ENCODE results near the gene GRK3. TPM values are rescaled to one million over a fixed set of nuclear protein-coding genes. Genes with fewer than 3 reads are reported as not detected.
A peak's percentile ranks its signal among the peaks of the same experiment; 100 is the strongest.

Gene GRK3
- total and polyA plus RNA-seq, 2 of the 4 experiments (the other 2 are of a cell fraction) = 0.58 to 1.6 TPM

DNA sequence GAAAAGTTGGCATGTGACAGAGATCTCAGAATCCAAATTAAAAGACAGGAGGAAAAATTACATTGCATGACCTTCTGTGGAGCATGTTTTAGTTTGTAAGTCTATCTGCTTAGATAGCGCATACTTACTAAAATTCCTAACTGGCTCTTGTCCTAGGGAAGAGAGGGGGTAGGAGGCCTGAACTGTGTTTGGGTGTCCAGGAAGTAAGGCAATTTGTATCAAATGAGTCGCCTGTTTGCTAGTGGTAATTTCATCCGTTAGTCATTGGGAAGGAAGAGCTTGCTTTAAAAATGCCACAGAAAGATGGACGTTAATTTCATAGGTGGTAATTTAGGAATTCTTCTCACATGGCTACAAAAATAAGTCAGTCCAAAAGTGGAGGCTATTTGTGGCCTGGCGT is 18.5 kb downstream of the GRK3 start:
- dilution Hi-C loops (cut with HindIII; ENCODE audit: low sequenced_read_pairs, unreplicated experiment) = no loop called here
- H3K27ac ChIP-seq (ENCODE audit: insufficient read depth, low read length) = no peak overlapping the region
- peak; percentile 73 for ATAC-seq (ENCODE audit: low read depth)
- no peak overlapping the region for H2BK20ac ChIP-seq (ENCODE audit: low read depth, low read length)
- H2AK9ac ChIP-seq (replicated peaks; ENCODE audit: low read depth, low read length, poor library complexity) = no peak overlapping the region
- H3K14ac ChIP-seq (replicated peaks; ENCODE audit: low read depth, low read length) = no peak overlapping the region
- no peak overlapping the region for H3K56ac ChIP-seq (ENCODE audit: extremely low read depth, insufficient read depth, low read length)
- no peak overlapping the region for H3K9ac ChIP-seq (ENCODE audit: low read depth, low read length)
- peak overlapping the region; percentile 76; the same call in 1 of the 2 replicates for H3K23ac ChIP-seq (ENCODE audit: low read depth, low read length)
- no peaks in the 10 kb centered on the region for H3K79me1 ChIP-seq (ENCODE audit: low read depth in 1 of 2, low read length in 2 of 2)
- H2BK15ac ChIP-seq (ENCODE audit: low read depth, low read length) = no peak overlapping the region
- ChIA-PET POLR2A (ENCODE audit: unreplicated experiment) (no interaction called here), CTCF (interaction anchor here (0.7 kb wide), 1 partner anchor 1166 kb away, joined by 3 read pairs; no protein-coding TSS in a partner anchor)
- H3K9me3 ChIP-seq (ENCODE audit: control insufficient read depth, insufficient read depth, low read length) = 0 out of 2 replicates have a peak, but pooled peaks cover 2% of the 10 kb centered on the region
- no TSS peak for BruUV-seq (replicated peaks)
- in situ Hi-C loops (cut with MboI; ENCODE audit: low sequenced_read_pairs) = no loop called here
- peak overlapping the region; percentile 18; the same call in 1 of the 2 replicates for H2BK120ac ChIP-seq (ENCODE audit: low read depth, low read length)
- intact Hi-C loops (cut with micrococcal nuclease) = no loop called here
- peak overlapping the region; percentile 40; the same call in 1 of the 2 replicates for H3K4me2 ChIP-seq (ENCODE audit: low read depth, low read length)
- no peak overlapping the region for H4K5ac ChIP-seq (ENCODE audit: low read depth, low read length)
- WGBS, 2 experiments (ENCODE audit: extremely low coverage in 2 of 2, insufficient read length in 1 of 2) = no CpG with 5 or more reads among the region's 5 CpGs
- H4K8ac ChIP-seq (ENCODE audit: low read depth in 2 of 2, low read length in 2 of 2) = 0 out of 4 replicates have a peak overlapping the region, but pooled peaks of 1 of the 2 experiments have one; percentile 77
- no peaks in the 10 kb centered on the region for H4K20me1 ChIP-seq (ENCODE audit: insufficient read depth, low read length)
- H2AFZ ChIP-seq (replicated peaks; ENCODE audit: low read length, poor library complexity) = no peak overlapping the region
- H3K4me3 ChIP-seq (ENCODE audit: insufficient read depth, low read depth, low read length) = no peak overlapping the region
- no peak overlapping the region for H2AK5ac ChIP-seq (ENCODE audit: low read depth, low read length)
- H3K27me3 ChIP-seq (ENCODE audit: control insufficient read depth, insufficient read depth, low read length) = no peaks in the 10 kb centered on the region
- peaks cover 2% of the 10 kb centered on the region; the same call in 1 of the 2 replicates for H3K9me1 ChIP-seq (ENCODE audit: insufficient read depth, low read length)
- H2BK5ac ChIP-seq (ENCODE audit: low read depth, low read length, poor library complexity, severe bottlenecking) = no peak overlapping the region
- TF ChIP-seq, protein P1, sequence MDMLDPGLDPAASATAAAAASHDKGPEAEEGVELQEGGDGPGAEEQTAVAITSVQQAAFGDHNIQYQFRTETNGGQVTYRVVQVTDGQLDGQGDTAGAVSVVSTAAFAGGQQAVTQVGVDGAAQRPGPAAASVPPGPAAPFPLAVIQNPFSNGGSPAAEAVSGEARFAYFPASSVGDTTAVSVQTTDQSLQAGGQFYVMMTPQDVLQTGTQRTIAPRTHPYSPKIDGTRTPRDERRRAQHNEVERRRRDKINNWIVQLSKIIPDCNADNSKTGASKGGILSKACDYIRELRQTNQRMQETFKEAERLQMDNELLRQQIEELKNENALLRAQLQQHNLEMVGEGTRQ (IDR thresholded peaks at IDR 0.05; ENCODE audit: low read depth, low read length) = no peak
- TF ChIP-seq NFE2L2 (IDR thresholded peaks at IDR 0.05; ENCODE audit: low read depth, low read length) (no peak), POLR2A (IDR thresholded peaks at IDR 0.05; ENCODE audit: low read depth, low read length) (no peak), RAD21 (IDR thresholded peaks at IDR 0.05; ENCODE audit: low read length) (no peak), RFX5 (IDR thresholded peaks at IDR 0.05; ENCODE audit: low read depth, low read length) (no peak), MXI1 (IDR thresholded peaks at IDR 0.05; ENCODE audit: borderline replicate concordance, low read depth, low read length) (no peak), CHD1 (IDR thresholded peaks at IDR 0.05; ENCODE audit: low read depth, low read length) (no peak), SMC3 (IDR thresholded peaks at IDR 0.05; ENCODE audit: low read depth, low read length) (no peak), CEBPB (IDR thresholded peaks at IDR 0.05; ENCODE audit: low read depth, low read length) (no peak), MAFK (IDR thresholded peaks at IDR 0.05; ENCODE audit: low read depth, low read length) (no peak), RCOR1 (IDR thresholded peaks at IDR 0.05; ENCODE audit: insufficient replicate concordance, low read length) (no peak), MAZ (IDR thresholded peaks at IDR 0.05; ENCODE audit: borderline replicate concordance, low read depth, low read length) (no peak), FOS (IDR thresholded peaks at IDR 0.05; ENCODE audit: low read depth, low read length) (no peak), BHLHE40 (IDR thresholded peaks at IDR 0.05; ENCODE audit: low read depth, low read length) (no peak)
- TF ChIP-seq, protein P2, sequence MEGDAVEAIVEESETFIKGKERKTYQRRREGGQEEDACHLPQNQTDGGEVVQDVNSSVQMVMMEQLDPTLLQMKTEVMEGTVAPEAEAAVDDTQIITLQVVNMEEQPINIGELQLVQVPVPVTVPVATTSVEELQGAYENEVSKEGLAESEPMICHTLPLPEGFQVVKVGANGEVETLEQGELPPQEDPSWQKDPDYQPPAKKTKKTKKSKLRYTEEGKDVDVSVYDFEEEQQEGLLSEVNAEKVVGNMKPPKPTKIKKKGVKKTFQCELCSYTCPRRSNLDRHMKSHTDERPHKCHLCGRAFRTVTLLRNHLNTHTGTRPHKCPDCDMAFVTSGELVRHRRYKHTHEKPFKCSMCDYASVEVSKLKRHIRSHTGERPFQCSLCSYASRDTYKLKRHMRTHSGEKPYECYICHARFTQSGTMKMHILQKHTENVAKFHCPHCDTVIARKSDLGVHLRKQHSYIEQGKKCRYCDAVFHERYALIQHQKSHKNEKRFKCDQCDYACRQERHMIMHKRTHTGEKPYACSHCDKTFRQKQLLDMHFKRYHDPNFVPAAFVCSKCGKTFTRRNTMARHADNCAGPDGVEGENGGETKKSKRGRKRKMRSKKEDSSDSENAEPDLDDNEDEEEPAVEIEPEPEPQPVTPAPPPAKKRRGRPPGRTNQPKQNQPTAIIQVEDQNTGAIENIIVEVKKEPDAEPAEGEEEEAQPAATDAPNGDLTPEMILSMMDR (conservative IDR thresholded peaks at IDR 0.05; ENCODE audit: low read depth, low read length) = no peak
- TF ChIP-seq, protein P3, sequence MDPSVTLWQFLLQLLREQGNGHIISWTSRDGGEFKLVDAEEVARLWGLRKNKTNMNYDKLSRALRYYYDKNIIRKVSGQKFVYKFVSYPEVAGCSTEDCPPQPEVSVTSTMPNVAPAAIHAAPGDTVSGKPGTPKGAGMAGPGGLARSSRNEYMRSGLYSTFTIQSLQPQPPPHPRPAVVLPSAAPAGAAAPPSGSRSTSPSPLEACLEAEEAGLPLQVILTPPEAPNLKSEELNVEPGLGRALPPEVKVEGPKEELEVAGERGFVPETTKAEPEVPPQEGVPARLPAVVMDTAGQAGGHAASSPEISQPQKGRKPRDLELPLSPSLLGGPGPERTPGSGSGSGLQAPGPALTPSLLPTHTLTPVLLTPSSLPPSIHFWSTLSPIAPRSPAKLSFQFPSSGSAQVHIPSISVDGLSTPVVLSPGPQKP (IDR thresholded peaks at IDR 0.05; ENCODE audit: borderline replicate concordance, low read depth, low read length) = no peak
- H4K91ac ChIP-seq (ENCODE audit: insufficient read depth, low read depth, low read length) = no peak overlapping the region
- peaks cover 3% of the 10 kb centered on the region for H3K4me1 ChIP-seq (ENCODE audit: control insufficient read depth, insufficient read depth, low read length)
- H3K36me3 ChIP-seq (ENCODE audit: control insufficient read depth, insufficient read depth, low read length) = no peaks in the 10 kb centered on the region
- no peak overlapping the region for H3K4ac ChIP-seq (ENCODE audit: low read depth, low read length)
- DNase-seq = peak; percentile 67
- no peak overlapping the region for H3K18ac ChIP-seq (ENCODE audit: low read depth, low read length)

Measured in IMR-90 (cell line).